H1 (cell line): Measurements from ENCODE around the gene GUCA2B. TPM values are rescaled to one million over a fixed set of nuclear protein-coding genes. Genes with fewer than 3 reads are reported as not detected.

Experiments
- CTCF ChIA-PET: fragments of 300-600 bp; sonication (Branson Sonifier 250); formaldehyde crosslinking; loops from one replicate; lab custom pipeline; 2021; ENCODE audit not compliant: partially characterized antibody; lab: Charles Lee
- POLR2A ChIA-PET: fragments of 300-600 bp; sonication (Branson Sonifier 250); formaldehyde crosslinking; loops from one replicate; lab custom pipeline; 2021; ENCODE audit warnings: inconsistent platforms; ENCODE audit not compliant: partially characterized antibody; lab: Charles Lee
- DNase-seq, 2 experiments: peaks; one replicate each; pipeline versions ENCODE4 v3.0.0 to v3.0.0-alpha.2; 2010 to 2022; ENCODE audit warnings: low spot score in 2 of 2, low read depth in 1 of 2, mixed read lengths in 1 of 2
- FAIRE-seq: peaks from 2 replicates; lab custom pipeline; 2011; peaks lifted over from hg19 to GRCh38; lab: Jason Lieb, UNC
- H2AFZ ChIP-seq: 2 replicates; pipeline ENCODE4 v1.8.1; 2012; ENCODE audit warnings: low read length, inconsistent platforms
- H2AK5ac ChIP-seq: 2 replicates; pipeline ENCODE4 v1.6.1; 2013; ENCODE audit warnings: low read depth, low read length
- H2BK120ac ChIP-seq: replicated peaks from 2 replicates; pipeline ENCODE3; 2013; ENCODE audit warnings: low read depth, low read length, inconsistent platforms
- H2BK12ac ChIP-seq: 2 replicates; pipeline ENCODE4 v1.6.1; 2013; ENCODE audit warnings: low read depth, low read length
- H2BK15ac ChIP-seq: 2 replicates; pipeline ENCODE4 v1.6.1; 2013; ENCODE audit warnings: low read length
- H2BK20ac ChIP-seq: 2 replicates; pipeline ENCODE4 v1.6.1; 2013; ENCODE audit warnings: low read length
- H2BK5ac ChIP-seq: 2 replicates; pipeline ENCODE4 v1.6.1; 2013; ENCODE audit warnings: low read depth, low read length
- H3K14ac ChIP-seq: 2 replicates; pipeline ENCODE4 v1.6.1; 2013; ENCODE audit warnings: inconsistent platforms; ENCODE audit not compliant: insufficient read length
- H3K18ac ChIP-seq: 2 replicates; pipeline ENCODE4 v1.6.1; 2013; ENCODE audit warnings: low read length; ENCODE audit errors: extremely low read depth
- H3K23ac ChIP-seq: 2 replicates; pipeline ENCODE4 v1.6.1; 2013; ENCODE audit warnings: inconsistent platforms; ENCODE audit not compliant: insufficient read length
- H3K23me2 ChIP-seq: 2 replicates; pipeline ENCODE4 v1.6.1; 2013; ENCODE audit warnings: low read depth, low read length
- H3K27ac ChIP-seq: 2 replicates; pipeline ENCODE4 v1.6.1; 2011; ENCODE audit warnings: low read depth, low read length, inconsistent platforms
- H3K27me3 ChIP-seq, 4 experiments: replicated peaks in 1 of 4; 1 replicate in 1 of 4; 2 replicates in 3 of 4; pipeline versions ENCODE4 v1.6.1 to v1.8.1; 2011 to 2013; ENCODE audit warnings: low read length in 3 of 4, mild to moderate bottlenecking in 3 of 4, inconsistent platforms in 2 of 4, mixed read lengths in 2 of 4, moderate library complexity in 1 of 4; ENCODE audit not compliant: control insufficient read depth in 3 of 4, insufficient read depth in 3 of 4; ENCODE audit errors: extremely low read depth in 1 of 4
- H3K36me3 ChIP-seq, 4 experiments: 2 replicates each; pipeline versions ENCODE4 v1.6.1 to v1.8.1; 2011 to 2013; ENCODE audit warnings: mild to moderate bottlenecking in 4 of 4, low read length in 3 of 4, moderate library complexity in 2 of 4, control low read depth in 1 of 4, inconsistent platforms in 1 of 4; ENCODE audit not compliant: insufficient read depth in 4 of 4, control insufficient read depth in 2 of 4
- H3K4ac ChIP-seq: replicated peaks from 2 replicates; pipeline ENCODE3; 2013; ENCODE audit warnings: low read length, low read depth, mixed read lengths, inconsistent platforms; ENCODE audit not compliant: insufficient read length
- H3K4me1 ChIP-seq, 4 experiments: replicated peaks in 1 of 4; 1 replicate in 1 of 4; 2 replicates in 3 of 4; pipeline versions ENCODE4 v1.6.1 to v1.8.1; 2011 to 2013; ENCODE audit warnings: low read length in 3 of 4, inconsistent platforms in 2 of 4, mixed read lengths in 1 of 4; ENCODE audit not compliant: insufficient read depth in 4 of 4, control insufficient read depth in 3 of 4
- H3K4me2 ChIP-seq, 2 experiments: 2 replicates each; pipeline versions ENCODE4 v1.6.1 to v1.8.1; 2011 to 2013; ENCODE audit warnings: low read depth in 2 of 2, low read length in 2 of 2, control low read depth in 1 of 2, inconsistent platforms in 1 of 2, mild to moderate bottlenecking in 1 of 2; ENCODE audit not compliant: insufficient read depth in 1 of 2
- H3K4me3 ChIP-seq, 4 experiments: fragments of 200-600, 300-600 bp in 1 of 4; sonication (generic), shearing (Covaris generic), sonication (Bioruptor Twin) in 1 of 4; 2 replicates each; pipeline versions ENCODE4 v1.5.1 to v1.8.1; 2011 to 2016; ENCODE audit warnings: low read length in 4 of 4, low read depth in 3 of 4, control low read depth in 2 of 4, inconsistent platforms in 2 of 4, mild to moderate bottlenecking in 2 of 4, mixed read lengths in 1 of 4, moderate library complexity in 1 of 4; ENCODE audit not compliant: insufficient read depth in 2 of 4; ENCODE audit errors: extremely low read depth in 1 of 4
- H3K56ac ChIP-seq: replicated peaks from 2 replicates; pipeline ENCODE3; 2013; ENCODE audit warnings: low read depth, mild to moderate bottlenecking, mixed read lengths, low read length, inconsistent platforms; ENCODE audit not compliant: insufficient read length
- H3K79me1 ChIP-seq: 2 replicates; pipeline ENCODE4 v1.6.1; 2013; ENCODE audit warnings: low read depth, low read length, control low read depth
- H3K79me2 ChIP-seq, 2 experiments: 2 replicates each; pipeline versions ENCODE4 v1.6.1 to v1.8.1; 2012 to 2013; ENCODE audit warnings: low read length in 2 of 2, mild to moderate bottlenecking in 2 of 2, inconsistent platforms in 1 of 2; ENCODE audit not compliant: insufficient read depth in 2 of 2, control insufficient read depth in 1 of 2
- H3K9ac ChIP-seq, 4 experiments: replicated peaks in 1 of 4; 1 replicate in 1 of 4; 2 replicates in 3 of 4; pipeline versions ENCODE4 v1.6.1 to v1.8.1; 2011 to 2013; ENCODE audit warnings: low read depth in 3 of 4, low read length in 3 of 4, control low read depth in 2 of 4, mild to moderate bottlenecking in 2 of 4, moderate library complexity in 2 of 4, inconsistent platforms in 1 of 4; ENCODE audit errors: extremely low read depth in 1 of 4
- H3K9me3 ChIP-seq, 2 experiments: 2 replicates each; pipeline versions ENCODE4 v1.6.1 to v1.8.1; 2012 to 2013; ENCODE audit warnings: mild to moderate bottlenecking in 2 of 2, moderate library complexity in 2 of 2, control low read depth in 1 of 2, inconsistent platforms in 1 of 2, low read depth in 1 of 2, low read length in 1 of 2, mixed read lengths in 1 of 2; ENCODE audit not compliant: insufficient read depth in 2 of 2
- H4K20me1 ChIP-seq, 2 experiments: replicated peaks in 1 of 2; 2 replicates each; pipeline versions ENCODE3 to v1.8.1; 2011 to 2013; ENCODE audit warnings: inconsistent platforms in 2 of 2, low read length in 2 of 2, mild to moderate bottlenecking in 1 of 2; ENCODE audit not compliant: insufficient read depth in 2 of 2, control insufficient read depth in 1 of 2
- H4K5ac ChIP-seq: 2 replicates; pipeline ENCODE4 v1.6.1; 2013; ENCODE audit warnings: low read length, low read depth, mixed read lengths, inconsistent platforms; ENCODE audit not compliant: insufficient read length
- H4K8ac ChIP-seq: 2 replicates; pipeline ENCODE4 v1.8.0; 2013; ENCODE audit warnings: mild to moderate bottlenecking, moderate library complexity, low read length, inconsistent platforms; ENCODE audit not compliant: insufficient read depth; ENCODE audit errors: extremely low read depth
- H4K91ac ChIP-seq: replicated peaks from 2 replicates; pipeline ENCODE3; 2013; ENCODE audit warnings: low read length, mixed read lengths, inconsistent platforms; ENCODE audit not compliant: insufficient read length
- CREB1 ChIP-seq: IDR thresholded peaks from 2 replicates; pipeline ENCODE4 v1.6.1; 2012; ENCODE audit warnings: inconsistent platforms
- EP300 ChIP-seq, 2 experiments: IDR thresholded peaks; 1 replicate in 1 of 2; 2 replicates in 1 of 2; pipeline ENCODE4 v1.6.1; 2011 to 2012; ENCODE audit warnings: low read depth in 2 of 2, low read length in 2 of 2, mild to moderate bottlenecking in 2 of 2, borderline replicate concordance in 1 of 2, inconsistent platforms in 1 of 2, moderate library complexity in 1 of 2
- KDM4A ChIP-seq: IDR thresholded peaks from one replicate; pipeline ENCODE4 v1.7.1; 2012; ENCODE audit warnings: low read depth, mild to moderate bottlenecking, moderate library complexity, low read length, inconsistent platforms; ENCODE audit not compliant: severe bottlenecking
- POLR2AphosphoS5 ChIP-seq: IDR thresholded peaks from 2 replicates; pipeline ENCODE4 v1.6.1; 2011; ENCODE audit warnings: low read depth, low read length
- SP4 ChIP-seq: IDR thresholded peaks from 2 replicates; pipeline ENCODE4 v1.6.1; 2012; ENCODE audit warnings: low read length, inconsistent platforms
- TCF12 ChIP-seq: IDR thresholded peaks from 2 replicates; pipeline ENCODE4 v1.6.1; 2011; ENCODE audit warnings: low read depth, mild to moderate bottlenecking, low read length
- TEAD4 ChIP-seq: IDR thresholded peaks from 2 replicates; pipeline ENCODE4 v1.6.1; 2012; ENCODE audit warnings: low read depth, low read length, inconsistent platforms, mixed read lengths
- WGBS, 2 experiments: shearing (Covaris generic) in 1 of 2; methylation state at CpG; one replicate each; pipeline versions ENCODE4 v1.1.6 to v1.1.7; 2013 to 2015; ENCODE audit warnings: low lambda C conversion rate in 2 of 2, mixed read lengths in 2 of 2, inconsistent platforms in 1 of 2, low coverage in 1 of 2, missing lambda C conversion rate in 1 of 2; ENCODE audit not compliant: insufficient replicate concordance in 2 of 2, insufficient coverage in 1 of 2, insufficient read length in 1 of 2; ENCODE audit errors: extremely low coverage in 1 of 2, missing lambda C conversion rate in 1 of 2; 5-methylcytosine and 5-hydroxymethylcytosine counted together
- polyA plus RNA-seq, 7 experiments: library from polyadenylated mRNA; depleted of rRNA in 3 of 7; stranded (reverse) in 5 of 7; unstranded in 2 of 7; fragments of >200 nt in 5 of 7; fragments of 200-250 nt in 2 of 7; gene quantifications; 1 replicate in 5 of 7; 2 replicates in 1 of 7; 4 replicates in 1 of 7; pipeline versions ENCODE4 v1.2.1 to v1.2.3, GENCODE V29; 2011 to 2013; ENCODE audit warnings: missing spikeins in 2 of 7, mixed read lengths in 2 of 7
- total RNA-seq: library from RNA; stranded (reverse); fragmentation: NEBNext Ultra II Directional; extraction: Animal tissue kit (Norgen Biotek cat#: 25700); gene quantifications from 2 replicates; pipeline ENCODE4 v1.2.1, GENCODE V29; 2021

Gene GUCA2B
- total and polyA plus RNA-seq, 2 of the 8 experiments (the other 6 are each of a cell fraction or from before 2014, with no cell fraction given): not detected

GRCh38 chr1:42189931-42190853 lies 37.0 kb downstream of the GUCA2B start:
- H4K8ac ChIP-seq: no peak overlapping the region
- H3K14ac ChIP-seq: no peak overlapping the region
- no peak for DNase-seq
- no peak overlapping the region for H4K5ac ChIP-seq
- H3K36me3 ChIP-seq: peaks cover 0 to 27% (median 11%) of the 10 kb centered on the region in 4 experiments; a peak in 5 of 8 replicates
- H2BK20ac ChIP-seq: no peak overlapping the region
- no peak overlapping the region for H4K91ac ChIP-seq
- H2BK5ac ChIP-seq: no peak overlapping the region
- no peaks in the 10 kb centered on the region for H3K79me2 ChIP-seq
- no peak overlapping the region for H3K9ac ChIP-seq
- H2BK120ac ChIP-seq: no peak overlapping the region
- H4K20me1 ChIP-seq: peaks cover 0 to 2% of the 10 kb centered on the region in 2 experiments
- H3K4me1 ChIP-seq: no peaks in the 10 kb centered on the region
- no peak overlapping the region for H3K4ac ChIP-seq
- H3K18ac ChIP-seq: no peak overlapping the region
- H3K23me2 ChIP-seq: no peaks in the 10 kb centered on the region
- no peak overlapping the region for H3K27ac ChIP-seq
- no peak overlapping the region for H2BK12ac ChIP-seq
- H3K79me1 ChIP-seq: 0 out of 2 replicates have a peak, but pooled peaks cover 2% of the 10 kb centered on the region
- H3K27me3 ChIP-seq: no peaks in the 10 kb centered on the region
- H3K56ac ChIP-seq: no peak overlapping the region
- H3K4me3 ChIP-seq: no peak overlapping the region
- H3K9me3 ChIP-seq: no peaks in the 10 kb centered on the region
- H2AK5ac ChIP-seq: no peak overlapping the region
- 87% methylated on average over 6 of the region's 6 CpGs; no CpG with 5 or more reads in 1 of the 2 experiments for WGBS, 2 experiments
- no peak overlapping the region for H2AFZ ChIP-seq
- no peak overlapping the region for H3K4me2 ChIP-seq
- TF ChIP-seq KDM4A (no peak), SP4 (no peak), EP300 (IDR thresholded peaks at IDR 0.05; ENCODE audit: borderline replicate concordance in 1 of 2, low read depth in 2 of 2, low read length in 2 of 2) (no peak), CREB1 (no peak), TEAD4 (no peak), TCF12 (no peak), POLR2AphosphoS5 (no peak)
- no peak for FAIRE-seq
- H3K23ac ChIP-seq: no peak overlapping the region
- no peak overlapping the region for H2BK15ac ChIP-seq
- CTCF ChIA-PET: interaction anchor here (0.8 to 2.7 kb wide), 3 partner anchors 14 to 17 kb away, joined by 3 to 14 read pairs (median 4); no protein-coding TSS in a partner anchor
- POLR2A ChIA-PET: no interaction called here
